ENCODE measurements around the gene IRF4.

DNA sequence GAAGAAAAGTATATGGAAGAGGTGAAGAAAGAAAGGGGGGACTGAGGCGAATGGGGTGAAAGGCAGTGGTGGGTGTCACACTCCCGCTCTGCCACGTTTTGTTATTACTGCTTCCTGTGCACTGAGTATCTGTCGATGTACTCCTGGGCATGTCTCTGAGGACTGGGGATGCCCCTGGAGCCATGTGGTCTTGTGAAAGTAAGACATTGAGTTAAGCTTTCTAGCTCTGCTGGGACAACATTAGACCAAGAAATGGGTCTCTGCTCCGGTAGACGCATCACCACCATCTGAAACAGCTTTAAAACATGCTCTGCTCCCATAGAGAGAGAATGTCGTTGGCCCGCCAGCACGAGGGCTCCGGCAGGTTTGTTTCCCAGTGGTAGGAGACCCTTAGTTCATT is 40.0 kb downstream of the IRF4 start:
- TF ChIP-seq CTCF (IDR thresholded peaks at IDR 0.05; ENCODE audit: low read length) (no peak), EZH2 (optimal IDR thresholded peaks at IDR 0.05; ENCODE audit: low read depth, low read length) (no peak)

Data from MM.1S (cell line).